GM12891 (cell line): ENCODE data around the gene MRPS16.

Source experiments
- DNase-seq: peaks from one replicate; pipeline ENCODE4 v3.0.0; 2011; ENCODE audit warnings: low spot score; ENCODE audit not compliant: insufficient read length
- FAIRE-seq: peaks from 2 replicates; lab custom pipeline; 2011; peaks lifted over from hg19 to GRCh38; lab: Jason Lieb, UNC
- PAX5 ChIP-seq: IDR thresholded peaks from 2 replicates; pipeline ENCODE4 v1.6.1; 2011; ENCODE audit warnings: low read length, moderate library complexity, mild to moderate bottlenecking; ENCODE audit not compliant: insufficient read depth, severe bottlenecking
- POLR2A ChIP-seq: IDR thresholded peaks from 2 replicates; pipeline ENCODE4 v1.6.1; 2011; ENCODE audit warnings: low read depth, low read length, control low read depth
- POLR2AphosphoS5 ChIP-seq: IDR thresholded peaks from 2 replicates; pipeline ENCODE4 v1.6.1; 2011; ENCODE audit warnings: low read depth, low read length, control low read depth
- POU2F2 ChIP-seq: IDR thresholded peaks from 2 replicates; pipeline ENCODE4 v1.6.1; 2011; ENCODE audit warnings: low read depth, mild to moderate bottlenecking, control low read depth, low read length, moderate library complexity
- SPI1 ChIP-seq: IDR thresholded peaks from 2 replicates; pipeline ENCODE4 v1.6.1; 2011; ENCODE audit warnings: low read depth, low read length, control low read depth
- TAF1 ChIP-seq: IDR thresholded peaks from 2 replicates; pipeline ENCODE4 v1.6.1; 2011; ENCODE audit warnings: low read depth, low read length, control low read depth

MRPS16 gene

GRCh38 chr10:73209705-73210104 lies 42.7 kb downstream of the MRPS16 start:
- TF ChIP-seq POLR2AphosphoS5 (no peak), POU2F2 (no peak), SPI1 (no peak), POLR2A (no peak), PAX5 (no peak), TAF1 (no peak)
- FAIRE-seq (no peak), DNase-seq (no peak)

GRCh38 chr10:73207883-73208282 lies 44.6 kb downstream of the MRPS16 start:
- DNase-seq (no peak), FAIRE-seq (no peak)
- TF ChIP-seq PAX5 (no peak), POLR2AphosphoS5 (no peak), SPI1 (no peak), POLR2A (no peak), TAF1 (no peak), POU2F2 (no peak)

GRCh38 chr10:73206385-73206784 lies 46.1 kb downstream of the MRPS16 start:
- no peak for FAIRE-seq
- TF ChIP-seq POLR2A (no peak), TAF1 (no peak), POLR2AphosphoS5 (no peak), SPI1 (no peak), PAX5 (no peak), POU2F2 (no peak)
- no peak for DNase-seq

GRCh38 chr10:73205890-73206289 lies 46.6 kb downstream of the MRPS16 start:
- TF ChIP-seq SPI1: no peak
- DNase-seq (no peak), FAIRE-seq (no peak)

GRCh38 chr10:73205081-73205480 lies 47.4 kb downstream of the MRPS16 start:
- TF ChIP-seq POLR2A (no peak), POLR2AphosphoS5 (no peak), POU2F2 (no peak), PAX5 (no peak), TAF1 (no peak), SPI1 (no peak)
- FAIRE-seq (no peak), DNase-seq (no peak)
